Esophagus muscularis mucosa (tissue), 4 donors: Measurements from ENCODE around the gene PKD2L1.

ENCODE experiments used
- CTCF ChIP-seq, 3 experiments: fragments of 200-600 bp in 2 of 3; fragments of 450-650 bp in 1 of 3; sonication (generic) in 2 of 3; IDR thresholded peaks; one replicate each; pipeline ENCODE4 v1.5.1; 2017 to 2019; ENCODE audit warnings: antibody characterized with exemption in 3 of 3, mild to moderate bottlenecking in 2 of 3, moderate library complexity in 1 of 3
- EP300 ChIP-seq: sonication (generic); formaldehyde crosslinking; IDR thresholded peaks from one replicate; pipeline ENCODE4 v1.6.1; 2017; ENCODE audit warnings: antibody characterized with exemption
- POLR2A ChIP-seq: fragments of 450-650 bp; IDR thresholded peaks from one replicate; pipeline ENCODE4 v1.6.1; 2017; ENCODE audit warnings: antibody characterized with exemption, moderate library complexity, mild to moderate bottlenecking, low read depth
- POLR2AphosphoS5 ChIP-seq, 2 donors: sonication (generic); formaldehyde crosslinking; IDR thresholded peaks; one replicate each; pipeline ENCODE4 v1.6.1; 2017; ENCODE audit warnings: antibody characterized with exemption in 2 of 2

DNA sequence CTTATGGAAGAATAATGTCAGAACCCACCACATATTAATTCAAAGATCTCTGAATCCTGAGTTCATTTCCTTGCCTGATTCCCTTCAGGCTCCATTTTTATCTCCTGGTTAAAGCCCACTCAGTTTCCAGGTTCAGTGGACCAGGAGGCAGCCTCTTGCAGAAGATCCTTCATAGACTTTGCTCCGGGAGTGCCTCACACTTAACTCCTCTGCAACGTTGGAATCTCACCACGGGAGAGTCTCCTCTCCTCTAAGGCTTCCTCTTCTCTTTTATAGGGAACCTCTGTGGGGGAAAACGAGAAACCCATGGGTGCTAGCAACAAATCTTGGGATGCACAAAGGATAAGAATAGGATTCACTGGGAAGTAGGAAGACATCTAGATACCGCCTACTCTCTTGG is 41.8 kb downstream of the PKD2L1 start:
- TF ChIP-seq CTCF (IDR thresholded peaks at IDR 0.05) (no peak), POLR2A (no peak), EP300 (no peak), POLR2AphosphoS5 (IDR thresholded peaks at IDR 0.05) (no peak)
